HEK293 (cell line): Measurements from ENCODE around the gene TCF12.

Source experiments
- CTCF ChIA-PET: fragments of 350-600 bp; formaldehyde crosslinking; extraction: SDS; loops from one replicate; lab custom pipeline; 2021; ENCODE audit warnings: antibody characterized with exemption; lab: Yijun Ruan, JAX
- POLR2A ChIA-PET: fragments of 300-600 bp; formaldehyde crosslinking; extraction: SDS; loops from one replicate; lab custom pipeline; 2020; ENCODE audit warnings: antibody characterized with exemption, inconsistent platforms; lab: Yijun Ruan, JAX
- H3K27ac ChIP-seq: fragments of 200-500 bp; sonication (Bioruptor generic); 2 replicates; pipeline ENCODE4 v1.5.1; 2014; ENCODE audit warnings: low read depth, low read length, control low read depth, inconsistent platforms; ENCODE audit errors: extremely low read depth
- H3K36me3 ChIP-seq, 2 experiments: fragments of 200-500 bp in 1 of 2; sonication (Bioruptor generic) in 1 of 2; 1 replicate in 1 of 2; 2 replicates in 1 of 2; pipeline ENCODE4 v1.5.1; 2014 to 2017; ENCODE audit warnings: inconsistent platforms in 2 of 2, low read length in 2 of 2; ENCODE audit not compliant: control insufficient read depth in 2 of 2, insufficient read depth in 1 of 2
- H3K4me1 ChIP-seq: fragments of 200-500 bp; sonication (Bioruptor generic); 2 replicates; pipeline ENCODE4 v1.5.1; 2014; ENCODE audit warnings: mild to moderate bottlenecking, low read length, inconsistent platforms; ENCODE audit not compliant: control insufficient read depth, insufficient read depth
- H3K4me3 ChIP-seq: 2 replicates; pipeline ENCODE4 v1.5.1; 2011; ENCODE audit warnings: low read depth, mild to moderate bottlenecking, control low read depth, low read length, moderate library complexity
- H3K9me3 ChIP-seq: fragments of 200-500 bp; sonication (Bioruptor generic); 2 replicates; pipeline ENCODE4 v1.5.1; 2014; ENCODE audit warnings: low read depth, low read length, inconsistent platforms; ENCODE audit not compliant: control insufficient read depth, insufficient read depth
- EGR2 ChIP-seq: fragments of 450-650 bp; formaldehyde crosslinking; IDR thresholded peaks from 2 replicates; pipeline ENCODE4 v1.5.1; 2016; ENCODE audit warnings: low read depth, missing biosample characterization, missing genetic modification characterization
- KLF1 ChIP-seq: fragments of 450-650 bp; formaldehyde crosslinking; IDR thresholded peaks from 2 replicates; pipeline ENCODE4 v1.5.1; 2016; ENCODE audit warnings: missing biosample characterization, missing genetic modification characterization
- KLF7 ChIP-seq: fragments of 450-650 bp; formaldehyde crosslinking; IDR thresholded peaks from 2 replicates; pipeline ENCODE4 v1.5.1; 2016; ENCODE audit warnings: missing biosample characterization, missing genetic modification characterization, borderline replicate concordance
- KLF9 ChIP-seq: fragments of 450-650 bp; formaldehyde crosslinking; IDR thresholded peaks from 2 replicates; pipeline ENCODE4 v1.5.1; 2016; ENCODE audit warnings: missing biosample characterization, missing genetic modification characterization, low read depth
- PRDM1 ChIP-seq: fragments of 450-650 bp; formaldehyde crosslinking; IDR thresholded peaks from 2 replicates; pipeline ENCODE4; 2016; ENCODE audit warnings: missing biosample characterization, missing genetic modification characterization
- SP2 ChIP-seq: fragments of 450-650 bp; formaldehyde crosslinking; IDR thresholded peaks from 2 replicates; pipeline ENCODE4 v1.5.1; 2016; ENCODE audit warnings: missing biosample characterization, missing genetic modification characterization
- SP3 ChIP-seq: fragments of 450-650 bp; formaldehyde crosslinking; IDR thresholded peaks from 2 replicates; pipeline ENCODE4 v1.5.1; 2016; ENCODE audit warnings: missing biosample characterization, missing genetic modification characterization
- SP7 ChIP-seq: fragments of 450-650 bp; formaldehyde crosslinking; IDR thresholded peaks from 2 replicates; pipeline ENCODE4 v1.5.1; 2016; ENCODE audit warnings: missing biosample characterization, missing genetic modification characterization
- ZBTB17 ChIP-seq: fragments of 450-650 bp; formaldehyde crosslinking; IDR thresholded peaks from 2 replicates; pipeline ENCODE4 v1.5.1; 2016; ENCODE audit warnings: missing biosample characterization, missing genetic modification characterization
- ZIC2 ChIP-seq: fragments of 450-650 bp; formaldehyde crosslinking; IDR thresholded peaks from 2 replicates; pipeline ENCODE4 v1.5.1; 2016; ENCODE audit warnings: missing biosample characterization, missing genetic modification characterization
- ZNF366 ChIP-seq: fragments of 450-650 bp; formaldehyde crosslinking; conservative IDR thresholded peaks from 2 replicates; pipeline ENCODE4 v1.5.1; 2016; ENCODE audit warnings: missing biosample characterization, missing genetic modification characterization
- ZNF423 ChIP-seq: fragments of 450-650 bp; formaldehyde crosslinking; IDR thresholded peaks from 2 replicates; pipeline ENCODE4 v1.5.1; 2016; ENCODE audit warnings: missing biosample characterization, missing genetic modification characterization
- ZNF529 ChIP-seq: fragments of 450-650 bp; formaldehyde crosslinking; IDR thresholded peaks from 2 replicates; pipeline ENCODE4 v1.5.1; 2017; ENCODE audit warnings: missing genetic modification characterization, missing biosample characterization; ENCODE audit not compliant: insufficient replicate concordance
- ZNF530 ChIP-seq: fragments of 450-650 bp; formaldehyde crosslinking; IDR thresholded peaks from 2 replicates; pipeline ENCODE4 v1.5.1; 2016; ENCODE audit warnings: low read depth, missing biosample characterization, missing genetic modification characterization
- ZNF610 ChIP-seq: fragments of 450-650 bp; formaldehyde crosslinking; IDR thresholded peaks from 2 replicates; pipeline ENCODE4 v1.5.1; 2016; ENCODE audit warnings: missing biosample characterization, missing genetic modification characterization, borderline replicate concordance
- ZSCAN30 ChIP-seq: fragments of 450-650 bp; IDR thresholded peaks from 2 replicates; pipeline ENCODE4 v1.5.1; 2018; ENCODE audit warnings: missing biosample characterization, mild to moderate bottlenecking, missing genetic modification characterization, moderate library complexity
- TF ChIP-seq, protein P1 (sequence below): fragments of 450-650 bp; formaldehyde crosslinking; IDR thresholded peaks from 2 replicates; pipeline ENCODE4 v1.5.1; 2016; ENCODE audit warnings: missing biosample characterization, missing genetic modification characterization
- TF ChIP-seq, protein P2 (sequence below): IDR thresholded peaks from 2 replicates; pipeline ENCODE4 v1.6.1; 2011; ENCODE audit warnings: mild to moderate bottlenecking, low read depth, low read length, borderline replicate concordance
- TF ChIP-seq, protein P3 (sequence below): fragments of 450-650 bp; formaldehyde crosslinking; conservative IDR thresholded peaks from 2 replicates; pipeline ENCODE4 v1.5.1; 2016; ENCODE audit warnings: low read depth, missing biosample characterization, missing genetic modification characterization
- TF ChIP-seq, protein P4 (sequence below): fragments of 450-650 bp; formaldehyde crosslinking; IDR thresholded peaks from 2 replicates; pipeline ENCODE4 v1.5.1; 2016; ENCODE audit warnings: missing biosample characterization, missing genetic modification characterization
- TF ChIP-seq, protein P5 (sequence below): fragments of 450-650 bp; formaldehyde crosslinking; IDR thresholded peaks from 2 replicates; pipeline ENCODE4 v1.5.1; 2016; ENCODE audit warnings: missing biosample characterization, missing genetic modification characterization, low read depth
- TF ChIP-seq, protein P6 (sequence below): fragments of 450-650 bp; formaldehyde crosslinking; IDR thresholded peaks from 2 replicates; pipeline ENCODE4 v1.5.1; 2016; ENCODE audit warnings: missing biosample characterization, missing genetic modification characterization

Gene TCF12

DNA sequence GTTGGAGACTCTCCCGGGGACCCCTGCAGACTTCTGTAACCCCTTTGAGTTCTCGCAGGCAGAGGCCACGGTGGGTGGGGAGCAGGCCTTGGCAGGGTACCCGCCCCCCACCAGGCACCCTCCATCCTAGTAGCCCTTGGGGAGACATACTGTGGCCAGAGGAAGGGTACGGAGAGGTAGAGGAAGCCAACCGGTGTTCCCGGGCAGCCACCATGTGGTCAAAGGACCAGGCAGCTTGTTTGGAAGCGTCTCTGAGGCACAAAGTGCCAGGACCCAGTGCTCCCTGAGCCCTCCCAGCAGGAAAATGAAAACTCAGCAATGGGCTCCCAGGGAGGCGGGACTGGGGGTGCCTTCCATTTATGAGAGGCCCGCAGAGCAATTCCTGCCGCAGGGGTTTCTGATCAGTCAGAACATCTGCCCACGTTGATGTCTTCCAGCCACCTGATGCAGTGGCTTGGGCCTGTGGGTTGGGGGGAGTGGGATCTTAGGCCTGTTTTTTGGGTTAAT lies 404.9 kb downstream of the TCF12 start:
- Histone ChIP-seq H3K27ac (no peak overlapping the region), H3K4me3 (no peak overlapping the region), H3K9me3 (no peaks in the 10 kb centered on the region), H3K4me1 (no peaks in the 10 kb centered on the region), H3K36me3 (no peaks in the 10 kb centered on the region)
- no peak for TF ChIP-seq ZNF529
- TF ChIP-seq ZIC2 = peak; percentile 74
- CTCF ChIA-PET = interaction anchor here (0.6 to 1.0 kb wide), 2 partner anchors 203 to 229 kb away, joined by 3 to 5 read pairs; no protein-coding TSS in a partner anchor
- POLR2A ChIA-PET = no interaction called here

DNA sequence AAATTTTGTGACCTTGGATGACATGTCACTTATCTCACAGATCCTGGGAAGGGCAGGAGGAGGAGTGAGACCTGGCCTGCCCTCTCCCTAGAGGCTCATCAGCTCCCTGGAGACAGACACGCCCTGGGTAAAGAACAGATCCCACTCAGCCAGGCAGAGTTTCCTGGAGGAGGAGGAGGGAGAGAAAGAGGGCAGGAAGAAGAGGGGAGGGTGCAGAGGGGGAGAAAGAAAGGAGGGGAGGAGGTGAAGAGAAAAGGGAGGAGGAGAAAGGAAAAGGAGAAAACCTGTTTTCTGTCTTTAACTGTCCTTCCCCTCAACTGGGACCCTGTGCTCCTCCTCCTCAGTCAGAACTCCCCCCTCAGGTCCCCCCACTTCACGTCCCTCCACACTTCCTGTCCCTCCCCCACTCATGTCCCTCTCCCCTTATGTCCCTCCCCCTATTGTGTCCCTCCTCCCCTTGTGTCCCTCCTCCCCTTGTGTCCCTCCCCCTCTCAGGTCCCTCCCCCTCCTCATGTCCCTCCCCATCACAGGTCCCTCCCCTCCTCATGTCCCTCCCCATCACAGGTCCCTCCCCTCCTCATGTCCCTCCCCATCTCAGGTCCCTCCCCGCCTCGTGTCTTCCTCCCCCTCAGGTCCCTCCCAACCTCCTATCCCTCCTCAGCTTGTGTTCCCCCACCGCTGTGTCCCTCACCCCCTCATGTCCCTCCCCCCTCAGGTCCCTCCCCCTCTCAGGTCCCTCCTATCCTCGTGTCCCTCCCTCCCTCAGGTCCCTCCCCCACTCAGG lies 405.6 kb downstream of the TCF12 start:
- Histone ChIP-seq H3K36me3 (no peaks in the 10 kb centered on the region), H3K27ac (no peak overlapping the region), H3K9me3 (no peaks in the 10 kb centered on the region), H3K4me3 (no peak overlapping the region), H3K4me1 (no peaks in the 10 kb centered on the region)
- ChIA-PET CTCF (interaction anchor here (0.6 kb wide), 2 partner anchors 228 to 890 kb away, joined by 3 to 5 read pairs; no protein-coding TSS in a partner anchor), POLR2A (no interaction called here)
- TF ChIP-seq KLF9 (tag by site-specific recombination) (peak; percentile 51; the same call in 1 of the 2 replicates), SP7 (tag by site-specific recombination) (peak; percentile 57), PRDM1 (peak; percentile 85), ZNF366 (tag by site-specific recombination) (peak; percentile 48; the same call in 1 of the 2 replicates), ZBTB17 (tag by site-specific recombination) (peak; percentile 34; the same call in 1 of the 2 replicates), ZNF423 (tag by site-specific recombination) (0 out of 2 replicates have a peak, but pooled peaks have one; percentile 19), ZNF610 (tag by site-specific recombination) (0 out of 2 replicates have a peak, but pooled peaks have one; percentile 28), SP2 (tag by site-specific recombination) (peak; percentile 62), KLF7 (tag by site-specific recombination) (peak; percentile 25; the same call in 1 of the 2 replicates), ZSCAN30 (tag by site-specific recombination) (no peak), EGR2 (peak; percentile 82), KLF1 (tag by site-specific recombination) (peak; percentile 95), ZNF530 (tag by site-specific recombination) (no peak), SP3 (peak; percentile 80)
- TF ChIP-seq, protein P1, sequence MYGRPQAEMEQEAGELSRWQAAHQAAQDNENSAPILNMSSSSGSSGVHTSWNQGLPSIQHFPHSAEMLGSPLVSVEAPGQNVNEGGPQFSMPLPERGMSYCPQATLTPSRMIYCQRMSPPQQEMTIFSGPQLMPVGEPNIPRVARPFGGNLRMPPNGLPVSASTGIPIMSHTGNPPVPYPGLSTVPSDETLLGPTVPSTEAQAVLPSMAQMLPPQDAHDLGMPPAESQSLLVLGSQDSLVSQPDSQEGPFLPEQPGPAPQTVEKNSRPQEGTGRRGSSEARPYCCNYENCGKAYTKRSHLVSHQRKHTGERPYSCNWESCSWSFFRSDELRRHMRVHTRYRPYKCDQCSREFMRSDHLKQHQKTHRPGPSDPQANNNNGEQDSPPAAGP = 0 out of 2 replicates have a peak, but pooled peaks have one; percentile 55
- TF ChIP-seq, protein P2, sequence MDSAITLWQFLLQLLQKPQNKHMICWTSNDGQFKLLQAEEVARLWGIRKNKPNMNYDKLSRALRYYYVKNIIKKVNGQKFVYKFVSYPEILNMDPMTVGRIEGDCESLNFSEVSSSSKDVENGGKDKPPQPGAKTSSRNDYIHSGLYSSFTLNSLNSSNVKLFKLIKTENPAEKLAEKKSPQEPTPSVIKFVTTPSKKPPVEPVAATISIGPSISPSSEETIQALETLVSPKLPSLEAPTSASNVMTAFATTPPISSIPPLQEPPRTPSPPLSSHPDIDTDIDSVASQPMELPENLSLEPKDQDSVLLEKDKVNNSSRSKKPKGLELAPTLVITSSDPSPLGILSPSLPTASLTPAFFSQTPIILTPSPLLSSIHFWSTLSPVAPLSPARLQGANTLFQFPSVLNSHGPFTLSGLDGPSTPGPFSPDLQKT = no peak
- TF ChIP-seq, protein P3, sequence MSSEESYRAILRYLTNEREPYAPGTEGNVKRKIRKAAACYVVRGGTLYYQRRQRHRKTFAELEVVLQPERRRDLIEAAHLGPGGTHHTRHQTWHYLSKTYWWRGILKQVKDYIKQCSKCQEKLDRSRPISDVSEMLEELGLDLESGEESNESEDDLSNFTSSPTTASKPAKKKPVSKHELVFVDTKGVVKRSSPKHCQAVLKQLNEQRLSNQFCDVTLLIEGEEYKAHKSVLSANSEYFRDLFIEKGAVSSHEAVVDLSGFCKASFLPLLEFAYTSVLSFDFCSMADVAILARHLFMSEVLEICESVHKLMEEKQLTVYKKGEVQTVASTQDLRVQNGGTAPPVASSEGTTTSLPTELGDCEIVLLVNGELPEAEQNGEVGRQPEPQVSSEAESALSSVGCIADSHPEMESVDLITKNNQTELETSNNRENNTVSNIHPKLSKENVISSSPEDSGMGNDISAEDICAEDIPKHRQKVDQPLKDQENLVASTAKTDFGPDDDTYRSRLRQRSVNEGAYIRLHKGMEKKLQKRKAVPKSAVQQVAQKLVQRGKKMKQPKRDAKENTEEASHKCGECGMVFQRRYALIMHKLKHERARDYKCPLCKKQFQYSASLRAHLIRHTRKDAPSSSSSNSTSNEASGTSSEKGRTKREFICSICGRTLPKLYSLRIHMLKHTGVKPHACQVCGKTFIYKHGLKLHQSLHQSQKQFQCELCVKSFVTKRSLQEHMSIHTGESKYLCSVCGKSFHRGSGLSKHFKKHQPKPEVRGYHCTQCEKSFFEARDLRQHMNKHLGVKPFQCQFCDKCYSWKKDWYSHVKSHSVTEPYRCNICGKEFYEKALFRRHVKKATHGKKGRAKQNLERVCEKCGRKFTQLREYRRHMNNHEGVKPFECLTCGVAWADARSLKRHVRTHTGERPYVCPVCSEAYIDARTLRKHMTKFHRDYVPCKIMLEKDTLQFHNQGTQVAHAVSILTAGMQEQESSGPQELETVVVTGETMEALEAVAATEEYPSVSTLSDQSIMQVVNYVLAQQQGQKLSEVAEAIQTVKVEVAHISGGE (tag by site-specific recombination) = peak; percentile 64; the same call in 1 of the 2 replicates
- TF ChIP-seq, protein P4, sequence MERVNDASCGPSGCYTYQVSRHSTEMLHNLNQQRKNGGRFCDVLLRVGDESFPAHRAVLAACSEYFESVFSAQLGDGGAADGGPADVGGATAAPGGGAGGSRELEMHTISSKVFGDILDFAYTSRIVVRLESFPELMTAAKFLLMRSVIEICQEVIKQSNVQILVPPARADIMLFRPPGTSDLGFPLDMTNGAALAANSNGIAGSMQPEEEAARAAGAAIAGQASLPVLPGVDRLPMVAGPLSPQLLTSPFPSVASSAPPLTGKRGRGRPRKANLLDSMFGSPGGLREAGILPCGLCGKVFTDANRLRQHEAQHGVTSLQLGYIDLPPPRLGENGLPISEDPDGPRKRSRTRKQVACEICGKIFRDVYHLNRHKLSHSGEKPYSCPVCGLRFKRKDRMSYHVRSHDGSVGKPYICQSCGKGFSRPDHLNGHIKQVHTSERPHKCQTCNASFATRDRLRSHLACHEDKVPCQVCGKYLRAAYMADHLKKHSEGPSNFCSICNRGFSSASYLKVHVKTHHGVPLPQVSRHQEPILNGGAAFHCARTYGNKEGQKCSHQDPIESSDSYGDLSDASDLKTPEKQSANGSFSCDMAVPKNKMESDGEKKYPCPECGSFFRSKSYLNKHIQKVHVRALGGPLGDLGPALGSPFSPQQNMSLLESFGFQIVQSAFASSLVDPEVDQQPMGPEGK (tag by site-specific recombination) = peak; percentile 26; the same call in 1 of the 2 replicates
- TF ChIP-seq, protein P5, sequence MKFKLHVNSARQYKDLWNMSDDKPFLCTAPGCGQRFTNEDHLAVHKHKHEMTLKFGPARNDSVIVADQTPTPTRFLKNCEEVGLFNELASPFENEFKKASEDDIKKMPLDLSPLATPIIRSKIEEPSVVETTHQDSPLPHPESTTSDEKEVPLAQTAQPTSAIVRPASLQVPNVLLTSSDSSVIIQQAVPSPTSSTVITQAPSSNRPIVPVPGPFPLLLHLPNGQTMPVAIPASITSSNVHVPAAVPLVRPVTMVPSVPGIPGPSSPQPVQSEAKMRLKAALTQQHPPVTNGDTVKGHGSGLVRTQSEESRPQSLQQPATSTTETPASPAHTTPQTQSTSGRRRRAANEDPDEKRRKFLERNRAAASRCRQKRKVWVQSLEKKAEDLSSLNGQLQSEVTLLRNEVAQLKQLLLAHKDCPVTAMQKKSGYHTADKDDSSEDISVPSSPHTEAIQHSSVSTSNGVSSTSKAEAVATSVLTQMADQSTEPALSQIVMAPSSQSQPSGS = no peak
- TF ChIP-seq, protein P6, sequence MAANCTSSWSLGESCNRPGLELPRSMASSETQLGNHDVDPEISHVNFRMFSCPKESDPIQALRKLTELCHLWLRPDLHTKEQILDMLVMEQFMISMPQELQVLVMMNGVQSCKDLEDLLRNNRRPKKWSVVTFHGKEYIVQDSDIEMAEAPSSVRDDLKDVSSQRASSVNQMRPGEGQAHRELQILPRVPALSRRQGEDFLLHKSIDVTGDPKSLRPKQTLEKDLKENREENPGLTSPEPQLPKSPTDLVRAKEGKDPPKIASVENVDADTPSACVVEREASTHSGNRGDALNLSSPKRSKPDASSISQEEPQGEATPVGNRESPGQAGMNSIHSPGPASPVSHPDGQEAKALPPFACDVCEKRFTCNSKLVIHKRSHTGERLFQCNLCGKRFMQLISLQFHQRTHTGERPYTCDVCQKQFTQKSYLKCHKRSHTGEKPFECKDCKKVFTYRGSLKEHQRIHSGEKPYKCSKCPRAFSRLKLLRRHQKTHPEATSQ (tag by site-specific recombination) = peak; percentile 46; the same call in 1 of the 2 replicates
